C4-2B (cell line): Measurements from ENCODE around the gene COL13A1.

ENCODE experiments used
- ZFX ChIP-seq: fragments of 450-650 bp; IDR thresholded peaks from 2 replicates; pipeline ENCODE4 v1.6.1; 2017
- TF ChIP-seq, protein P1 (sequence below): fragments of 450-650 bp; conservative IDR thresholded peaks from 2 replicates; pipeline ENCODE4 v1.5.1; 2017; ENCODE audit warnings: mild to moderate bottlenecking

DNA sequence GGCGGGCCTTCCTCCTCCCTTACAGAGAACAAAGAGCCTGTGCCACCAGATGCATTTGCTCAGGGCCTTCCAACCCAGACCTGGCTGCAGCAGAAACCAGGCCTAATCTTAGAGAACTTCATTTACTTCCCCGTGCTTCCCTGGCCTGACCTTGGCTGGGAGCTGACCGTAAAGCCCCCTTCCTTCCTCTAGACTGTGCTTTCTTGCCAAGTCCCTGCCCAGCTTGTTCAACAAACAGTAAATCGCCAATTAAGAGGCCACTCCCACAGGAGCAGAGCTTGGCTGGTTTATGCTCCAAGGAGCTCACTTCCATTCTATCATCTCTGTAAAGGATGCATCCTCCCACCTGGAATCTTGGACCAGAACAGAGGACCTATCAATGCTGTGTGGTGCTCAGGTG lies 110.9 kb downstream of the COL13A1 start:
- TF ChIP-seq, protein P1, sequence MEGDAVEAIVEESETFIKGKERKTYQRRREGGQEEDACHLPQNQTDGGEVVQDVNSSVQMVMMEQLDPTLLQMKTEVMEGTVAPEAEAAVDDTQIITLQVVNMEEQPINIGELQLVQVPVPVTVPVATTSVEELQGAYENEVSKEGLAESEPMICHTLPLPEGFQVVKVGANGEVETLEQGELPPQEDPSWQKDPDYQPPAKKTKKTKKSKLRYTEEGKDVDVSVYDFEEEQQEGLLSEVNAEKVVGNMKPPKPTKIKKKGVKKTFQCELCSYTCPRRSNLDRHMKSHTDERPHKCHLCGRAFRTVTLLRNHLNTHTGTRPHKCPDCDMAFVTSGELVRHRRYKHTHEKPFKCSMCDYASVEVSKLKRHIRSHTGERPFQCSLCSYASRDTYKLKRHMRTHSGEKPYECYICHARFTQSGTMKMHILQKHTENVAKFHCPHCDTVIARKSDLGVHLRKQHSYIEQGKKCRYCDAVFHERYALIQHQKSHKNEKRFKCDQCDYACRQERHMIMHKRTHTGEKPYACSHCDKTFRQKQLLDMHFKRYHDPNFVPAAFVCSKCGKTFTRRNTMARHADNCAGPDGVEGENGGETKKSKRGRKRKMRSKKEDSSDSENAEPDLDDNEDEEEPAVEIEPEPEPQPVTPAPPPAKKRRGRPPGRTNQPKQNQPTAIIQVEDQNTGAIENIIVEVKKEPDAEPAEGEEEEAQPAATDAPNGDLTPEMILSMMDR = no peak
- no peak for TF ChIP-seq ZFX
